H1 (cell line): ENCODE data around the gene MRPS18B. TPM values are rescaled to one million over a fixed set of nuclear protein-coding genes. Genes with fewer than 3 reads are reported as not detected.

Source experiments
- CBX5 ChIP-seq: fragments of 300-800, 300-1000 bp; sonication (generic); IDR thresholded peaks from 2 replicates; pipeline ENCODE4 v1.7.1; 2016; ENCODE audit warnings: antibody characterized with exemption, low read length, low read depth
- CREB1 ChIP-seq: IDR thresholded peaks from 2 replicates; pipeline ENCODE4 v1.6.1; 2012; ENCODE audit warnings: inconsistent platforms
- CTBP2 ChIP-seq: IDR thresholded peaks from 2 replicates; pipeline ENCODE4 v1.7.0; 2011; ENCODE audit warnings: borderline replicate concordance, mild to moderate bottlenecking, moderate library complexity, mixed read lengths, low read length; ENCODE audit not compliant: insufficient read depth, insufficient read length
- EGR1 ChIP-seq: IDR thresholded peaks from 2 replicates; pipeline ENCODE4 v1.6.1; 2011; ENCODE audit warnings: low read depth, low read length, borderline replicate concordance
- GABPA ChIP-seq: IDR thresholded peaks from 2 replicates; pipeline ENCODE4 v1.6.1; 2011; ENCODE audit warnings: mild to moderate bottlenecking, low read length, moderate library complexity, borderline replicate concordance; ENCODE audit not compliant: insufficient read depth
- GTF2F1 ChIP-seq: IDR thresholded peaks from 2 replicates; pipeline ENCODE4 v1.6.1; 2012; ENCODE audit warnings: low read depth, low read length, improper control_type of control experiment, borderline replicate concordance
- RNF2 ChIP-seq: fragments of 200-900, 300-1000 bp; sonication (generic); IDR thresholded peaks from 2 replicates; pipeline ENCODE4 v1.7.1; 2016; ENCODE audit warnings: borderline replicate concordance, low read depth, mild to moderate bottlenecking, antibody characterized with exemption, low read length; ENCODE audit not compliant: poor library complexity, severe bottlenecking; ENCODE audit errors: missing control alignments
- RXRA ChIP-seq: IDR thresholded peaks from 2 replicates; pipeline ENCODE4 v1.6.1; 2011; ENCODE audit warnings: low read depth, mild to moderate bottlenecking, low read length, moderate library complexity; ENCODE audit not compliant: insufficient read depth
- TBP ChIP-seq: IDR thresholded peaks from 2 replicates; pipeline ENCODE4 v1.6.1; 2011; ENCODE audit warnings: low read depth, low read length, improper control_type of control experiment
- polyA plus RNA-seq, 7 experiments: library from polyadenylated mRNA; depleted of rRNA in 3 of 7; stranded (reverse) in 5 of 7; unstranded in 2 of 7; fragments of >200 nt in 5 of 7; fragments of 200-250 nt in 2 of 7; gene quantifications; 1 replicate in 5 of 7; 2 replicates in 1 of 7; 4 replicates in 1 of 7; pipeline versions ENCODE4 v1.2.1 to v1.2.3, GENCODE V29; 2011 to 2013; ENCODE audit warnings: missing spikeins in 2 of 7, mixed read lengths in 2 of 7
- total RNA-seq: library from RNA; stranded (reverse); fragmentation: NEBNext Ultra II Directional; extraction: Animal tissue kit (Norgen Biotek cat#: 25700); gene quantifications from 2 replicates; pipeline ENCODE4 v1.2.1, GENCODE V29; 2021
- TF ChIP-seq, protein P1 (sequence below): IDR thresholded peaks from 2 replicates; pipeline ENCODE4 v1.6.1; 2012; ENCODE audit warnings: low read length, inconsistent platforms

MRPS18B gene
- total and polyA plus RNA-seq, 2 of the 8 experiments (the other 6 are each of a cell fraction or from before 2014, with no cell fraction given): 57.8 to 83.3 TPM

DNA sequence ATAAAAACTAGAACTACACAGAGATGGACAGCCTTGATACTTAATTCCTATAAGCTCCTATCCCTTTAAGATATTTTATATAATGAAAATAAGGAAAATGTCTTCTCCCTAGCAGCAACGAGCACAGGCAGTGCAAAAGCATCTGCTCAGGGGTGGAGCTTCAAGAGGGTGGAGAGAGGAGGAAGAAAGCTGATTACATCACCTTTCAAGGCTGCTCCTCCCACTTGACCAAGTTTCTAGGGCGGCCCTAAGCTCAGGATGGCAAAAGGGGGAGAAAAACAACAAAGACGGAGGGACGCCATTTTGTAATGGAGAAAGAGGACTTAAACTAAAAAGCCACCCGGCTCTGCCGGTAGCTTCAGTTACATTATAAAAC is 2.8 kb upstream of the MRPS18B start (continued):
- TF ChIP-seq CTBP2 (no peak), GTF2F1 (0 out of 2 replicates have a peak, but pooled peaks have one; percentile 41), GABPA (no peak), TBP (peak; percentile 67; the same call in 1 of the 2 replicates), CREB1 (0 out of 2 replicates have a peak, but pooled peaks have one; percentile 1), RNF2 (no peak), EGR1 (no peak), RXRA (no peak), CBX5 (no peak)
- TF ChIP-seq, protein P1, sequence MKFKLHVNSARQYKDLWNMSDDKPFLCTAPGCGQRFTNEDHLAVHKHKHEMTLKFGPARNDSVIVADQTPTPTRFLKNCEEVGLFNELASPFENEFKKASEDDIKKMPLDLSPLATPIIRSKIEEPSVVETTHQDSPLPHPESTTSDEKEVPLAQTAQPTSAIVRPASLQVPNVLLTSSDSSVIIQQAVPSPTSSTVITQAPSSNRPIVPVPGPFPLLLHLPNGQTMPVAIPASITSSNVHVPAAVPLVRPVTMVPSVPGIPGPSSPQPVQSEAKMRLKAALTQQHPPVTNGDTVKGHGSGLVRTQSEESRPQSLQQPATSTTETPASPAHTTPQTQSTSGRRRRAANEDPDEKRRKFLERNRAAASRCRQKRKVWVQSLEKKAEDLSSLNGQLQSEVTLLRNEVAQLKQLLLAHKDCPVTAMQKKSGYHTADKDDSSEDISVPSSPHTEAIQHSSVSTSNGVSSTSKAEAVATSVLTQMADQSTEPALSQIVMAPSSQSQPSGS: peak; percentile 97; the same call in 1 of the 2 replicates
